BLaER1 (cell line): ENCODE measurements around the gene PLA2G6.
A peak's percentile ranks its signal among the peaks of the same experiment; 100 is the strongest.

Experiments used
- H3K27ac ChIP-seq: shearing (Covaris generic); formaldehyde crosslinking; 2 replicates; pipeline ENCODE4 v1.8.1; 2022
- H3K27me3 ChIP-seq: shearing (Covaris generic); formaldehyde crosslinking; 2 replicates; pipeline ENCODE4 v1.8.1; 2022
- H3K36me3 ChIP-seq: shearing (Covaris generic); formaldehyde crosslinking; 2 replicates; pipeline ENCODE4 v1.8.1; 2022
- H3K4me1 ChIP-seq: shearing (Covaris generic); formaldehyde crosslinking; 2 replicates; pipeline ENCODE4 v1.8.1; 2022
- H3K4me2 ChIP-seq: shearing (Covaris generic); formaldehyde crosslinking; 2 replicates; pipeline ENCODE4 v1.8.1; 2022
- H3K4me3 ChIP-seq: shearing (Covaris generic); formaldehyde crosslinking; 2 replicates; pipeline ENCODE4 v1.8.1; 2022
- H3K9ac ChIP-seq: shearing (Covaris generic); formaldehyde crosslinking; 2 replicates; pipeline ENCODE4 v1.8.1; 2022
- H3K9me3 ChIP-seq: shearing (Covaris generic); formaldehyde crosslinking; 2 replicates; pipeline ENCODE4 v1.8.1; 2022
- H4K20me1 ChIP-seq: shearing (Covaris generic); formaldehyde crosslinking; 2 replicates; pipeline ENCODE4 v1.8.1; 2022
- Cebpa-rat ChIP-seq: shearing (Covaris generic); IDR thresholded peaks from 2 replicates; pipeline ENCODE4 v1.8.1; 2022

PLA2G6 gene

DNA sequence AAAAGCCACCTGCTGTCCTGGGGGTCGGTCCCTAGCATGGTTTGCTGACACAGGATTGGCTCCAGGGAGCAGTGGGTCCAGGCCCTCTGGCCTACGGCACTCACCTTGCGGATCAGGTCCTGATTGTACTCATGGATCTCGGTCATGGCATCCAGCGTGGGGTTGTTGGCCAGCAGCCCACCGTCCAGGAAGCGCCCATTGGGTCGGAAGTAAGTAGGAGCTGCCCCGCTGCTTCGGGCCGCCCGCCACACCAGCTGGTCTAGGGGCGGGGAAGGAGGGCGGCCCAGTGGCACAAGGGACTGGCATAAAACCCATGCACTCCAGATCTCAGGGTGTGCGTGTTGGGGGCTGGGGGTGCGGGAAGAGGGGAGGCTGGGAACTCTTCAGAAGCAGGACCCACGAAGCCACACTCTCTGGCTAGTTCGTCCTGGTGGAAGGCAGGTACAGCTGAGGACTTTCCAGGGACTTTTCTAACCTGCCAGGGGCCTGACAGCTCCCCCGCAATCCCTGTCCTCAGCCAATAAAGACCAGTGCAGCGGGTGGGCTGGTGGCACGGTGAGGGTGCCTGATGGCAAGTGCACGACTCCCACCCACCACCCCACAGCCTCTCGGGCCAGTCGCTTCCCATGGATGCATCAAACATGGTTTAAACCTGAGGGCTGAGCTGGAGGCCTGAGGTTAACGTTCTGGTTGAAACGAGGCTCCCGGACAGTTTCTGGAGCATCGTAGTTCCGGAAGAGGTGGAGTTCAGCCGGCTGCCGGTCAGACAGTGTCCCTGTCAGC, 66.0 kb downstream of the PLA2G6 start:
- no peak for TF ChIP-seq Cebpa-rat
- no peak overlapping the region for H3K9ac ChIP-seq

DNA sequence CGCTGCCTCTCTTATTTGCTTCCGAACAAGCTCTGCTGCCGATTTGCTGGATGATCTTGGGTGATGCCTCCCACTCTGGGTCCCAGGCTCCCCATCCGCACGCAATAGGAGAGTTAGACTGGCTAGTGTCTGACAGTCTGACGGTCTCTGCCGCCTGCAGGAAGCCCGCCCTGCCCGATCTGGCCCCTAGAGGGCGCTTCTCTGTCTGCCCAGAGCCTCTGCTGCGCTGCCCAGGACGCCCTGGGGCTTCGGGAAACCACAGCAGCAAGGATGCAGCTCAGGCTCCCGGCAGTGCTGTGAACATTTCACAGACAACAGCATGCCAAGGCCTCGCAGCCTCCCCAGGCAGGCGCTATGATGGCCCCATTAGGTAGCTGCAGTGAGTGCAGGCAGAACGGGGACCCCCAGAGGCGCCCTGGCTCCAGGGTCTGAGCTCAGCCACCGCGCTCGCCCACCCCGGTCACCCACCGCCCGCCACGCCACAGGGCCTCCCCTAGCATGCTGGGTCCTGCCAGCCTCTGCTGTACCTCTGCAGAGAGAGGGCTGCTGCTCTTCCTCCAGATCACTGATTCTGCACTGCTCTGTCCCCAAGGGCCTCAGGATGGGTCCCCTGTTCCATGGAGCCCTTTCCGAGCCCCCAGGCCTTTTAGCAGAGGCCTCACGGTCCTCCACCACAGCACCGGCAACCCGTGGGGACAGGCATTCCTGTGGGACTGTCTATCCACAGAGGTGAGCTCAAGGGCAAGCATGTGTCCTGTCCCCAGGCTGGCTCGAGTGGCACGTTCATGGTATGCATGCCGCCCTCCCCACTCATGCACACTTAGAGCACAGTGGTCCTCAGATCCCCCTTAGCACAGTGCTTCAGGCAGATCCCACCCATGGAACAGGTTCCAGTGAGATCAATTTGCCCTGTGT, 66.9 kb downstream of the PLA2G6 start:
- Histone ChIP-seq H3K4me3 (no peak overlapping the region), H4K20me1 (no peaks in the 10 kb centered on the region), H3K27ac (no peak overlapping the region), H3K36me3 (peaks cover 44% of the 10 kb centered on the region), H3K9me3 (no peaks in the 10 kb centered on the region), H3K4me1 (peaks cover 26% of the 10 kb centered on the region), H3K9ac (no peak overlapping the region), H3K4me2 (peak overlapping the region; percentile 62), H3K27me3 (no peaks in the 10 kb centered on the region)
- TF ChIP-seq Cebpa-rat = no peak

More for the DNA sequence above, 66.0 kb downstream of the PLA2G6 start:
- Histone ChIP-seq H3K4me2 (peak overlapping the region; percentile 62; the same call in 1 of the 2 replicates), H3K36me3 (peaks cover 39% of the 10 kb centered on the region), H3K27ac (no peak overlapping the region), H3K4me1 (peaks cover 35% of the 10 kb centered on the region), H3K4me3 (no peak overlapping the region), H4K20me1 (no peaks in the 10 kb centered on the region), H3K9me3 (no peaks in the 10 kb centered on the region), H3K27me3 (no peaks in the 10 kb centered on the region)

DNA sequence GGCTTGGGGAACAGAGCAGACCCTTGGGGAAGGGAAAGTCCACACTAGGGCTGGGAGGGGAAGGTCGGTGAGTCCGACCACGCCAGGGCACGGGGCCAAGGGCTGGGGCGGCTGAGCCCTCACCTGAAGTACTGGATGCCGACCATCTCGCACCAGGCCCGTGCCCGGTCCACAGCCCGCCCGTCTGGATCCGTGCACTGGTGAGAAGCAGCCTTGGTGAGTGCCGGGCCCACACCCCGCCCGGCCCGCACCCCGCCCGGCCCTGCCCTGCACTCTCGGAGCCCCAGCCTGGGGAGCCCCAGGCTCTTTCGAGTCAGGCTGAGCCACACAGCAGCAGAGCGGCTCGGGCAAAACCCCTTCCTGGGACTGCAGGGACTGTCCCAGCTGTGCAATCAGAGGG, 69.2 kb downstream of the PLA2G6 start:
- Histone ChIP-seq H3K4me3 (no peak overlapping the region), H3K27ac (no peak overlapping the region), H3K36me3 (peaks cover 44% of the 10 kb centered on the region), H3K4me1 (peaks cover 36% of the 10 kb centered on the region), H4K20me1 (no peaks in the 10 kb centered on the region), H3K9me3 (no peaks in the 10 kb centered on the region), H3K4me2 (no peak overlapping the region), H3K27me3 (no peaks in the 10 kb centered on the region), H3K9ac (no peak overlapping the region)
- TF ChIP-seq Cebpa-rat = no peak

DNA sequence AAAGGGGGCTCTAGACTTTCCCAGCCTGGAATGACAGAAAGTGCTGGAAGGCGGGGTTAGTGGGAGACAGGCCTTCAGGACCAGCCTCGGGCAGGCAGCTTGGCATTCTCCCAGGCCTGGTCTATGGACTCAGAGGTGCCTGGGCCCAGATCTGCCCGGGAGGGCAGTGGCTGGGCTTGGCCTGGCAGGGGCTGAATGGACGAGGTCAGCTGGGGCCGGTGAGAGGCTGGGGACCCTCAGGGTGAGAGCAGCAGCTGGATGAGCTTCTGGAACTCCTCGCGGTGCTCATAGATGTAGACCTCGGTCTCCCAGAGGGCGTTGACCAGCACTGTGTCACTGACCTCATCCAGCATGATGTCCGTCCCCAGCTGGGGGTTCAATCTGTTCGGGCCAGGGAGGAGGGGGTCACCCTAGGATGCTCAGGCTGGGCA, 69.7 kb downstream of the PLA2G6 start:
- Histone ChIP-seq H3K4me3 (no peak overlapping the region), H3K27ac (no peak overlapping the region), H3K9me3 (no peaks in the 10 kb centered on the region), H4K20me1 (no peaks in the 10 kb centered on the region), H3K9ac (no peak overlapping the region), H3K4me1 (peaks cover 41% of the 10 kb centered on the region), H3K36me3 (peaks cover 44% of the 10 kb centered on the region), H3K27me3 (no peaks in the 10 kb centered on the region), H3K4me2 (no peak overlapping the region)
- no peak for TF ChIP-seq Cebpa-rat

DNA sequence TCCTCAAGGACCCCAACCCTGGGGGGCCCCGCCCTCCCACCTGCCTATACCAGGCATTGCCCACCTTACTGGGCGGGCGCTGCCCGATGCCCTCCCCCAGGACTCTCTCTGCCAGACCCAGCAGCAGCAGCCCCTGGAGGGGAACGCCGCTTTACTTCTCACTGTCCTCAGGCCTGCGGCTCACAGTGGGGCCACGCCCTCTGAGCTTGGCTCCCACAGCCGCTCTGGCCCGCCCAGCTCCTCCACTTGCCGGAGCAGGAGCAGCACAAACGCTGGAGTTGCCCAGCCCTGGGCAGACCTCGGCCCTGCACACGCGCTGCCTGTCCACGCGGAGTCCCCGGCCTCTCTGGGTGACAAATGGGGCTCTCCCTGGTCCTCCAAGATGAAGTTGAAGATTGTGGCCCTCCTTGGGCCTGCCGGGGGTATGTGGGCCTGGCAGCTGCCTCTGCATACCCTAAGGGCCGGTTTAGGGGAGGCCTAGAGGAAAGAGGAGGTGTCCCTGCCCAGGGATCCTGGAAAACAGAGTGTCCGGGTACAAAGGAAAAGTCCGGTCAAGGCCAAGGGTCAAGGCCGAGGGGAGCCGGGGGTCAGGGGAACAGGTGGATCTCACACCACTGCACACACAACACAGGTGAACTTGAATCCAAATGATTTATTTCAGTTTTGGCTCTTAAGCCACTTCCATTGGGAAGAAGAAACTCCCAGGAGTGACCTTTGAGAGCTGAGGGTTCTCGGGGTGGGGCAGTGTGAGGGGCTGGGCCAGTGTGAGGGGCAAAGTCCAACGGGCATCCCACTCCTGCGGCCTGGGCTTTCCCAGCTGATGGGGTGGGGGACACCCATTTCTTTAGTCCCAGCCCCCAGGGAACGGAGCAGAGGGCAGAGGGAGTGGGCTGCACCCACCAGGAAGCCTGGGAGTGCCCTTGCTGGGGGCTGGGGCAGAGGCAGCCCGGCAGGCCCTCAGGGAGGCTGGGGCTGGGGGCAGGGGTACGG, 70.5 kb downstream of the PLA2G6 start:
- Histone ChIP-seq H4K20me1 (no peaks in the 10 kb centered on the region), H3K4me2 (no peak overlapping the region), H3K4me1 (peaks cover 41% of the 10 kb centered on the region), H3K27me3 (no peaks in the 10 kb centered on the region), H3K27ac (0 out of 2 replicates have a peak overlapping the region, but pooled peaks have one; percentile 4), H3K9ac (no peak overlapping the region), H3K4me3 (no peak overlapping the region), H3K9me3 (no peaks in the 10 kb centered on the region), H3K36me3 (peaks cover 43% of the 10 kb centered on the region)
- TF ChIP-seq Cebpa-rat = no peak

DNA sequence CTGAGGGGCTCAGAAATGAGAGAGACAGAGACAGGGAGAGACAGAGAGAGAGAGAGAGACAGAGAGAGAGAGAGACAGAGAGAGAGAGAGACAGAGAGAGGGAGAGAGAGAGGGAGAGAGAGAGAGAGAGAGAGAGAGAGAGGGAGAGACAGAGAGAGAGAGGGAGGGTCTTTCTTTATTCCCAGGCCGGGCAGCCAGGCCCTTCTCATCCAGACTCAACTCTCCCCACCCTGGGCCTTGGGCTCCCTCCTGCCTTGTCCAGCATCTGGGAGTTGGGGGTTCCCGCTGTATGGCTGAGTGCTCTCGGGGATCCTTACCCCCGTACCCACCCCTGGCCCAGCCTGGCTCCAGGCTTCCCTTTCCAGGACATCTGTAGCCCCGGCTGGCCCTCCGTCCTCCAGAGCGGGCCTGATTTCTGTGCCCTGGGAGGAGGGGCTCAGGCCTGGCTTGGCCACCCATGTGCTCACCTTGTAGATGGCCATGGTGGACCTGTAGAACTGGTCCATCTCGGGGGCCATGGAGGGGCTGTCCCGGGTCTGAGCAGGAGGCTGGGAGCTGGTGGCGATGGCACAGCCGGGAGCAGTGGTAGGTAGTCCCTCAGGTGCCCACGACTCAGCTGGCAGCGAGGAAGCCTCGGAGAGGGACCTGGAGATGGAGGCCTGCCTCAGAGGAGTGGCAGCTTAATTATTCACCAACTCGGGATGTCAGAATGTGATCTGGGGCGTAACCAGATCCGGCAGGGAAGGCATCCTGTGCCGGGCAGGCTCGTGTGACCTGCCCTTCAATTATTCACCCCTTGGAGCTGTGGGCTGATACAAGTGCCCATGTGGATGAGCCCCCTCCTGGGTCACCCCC, 71.4 kb downstream of the PLA2G6 start, which contains the start of gene BAIAP2L2:
Gene BAIAP2L2 (minus strand): TSS at position 677 of the 855 bp plus-strand sequence. CDS start 159 bp downstream, at position 518.
- Histone ChIP-seq H4K20me1 (no peaks in the 10 kb centered on the region), H3K27me3 (no peaks in the 10 kb centered on the region), H3K4me3 (no peak within 1 kb of the TSS), H3K4me2 (no peak within 1 kb of the TSS), H3K9me3 (no peaks in the 10 kb centered on the region), H3K27ac (0 out of 2 replicates have a peak within 1 kb of the TSS, but pooled peaks have one; percentile 4), H3K36me3 (peaks cover 33% of the 10 kb centered on the region), H3K4me1 (peaks cover 37% of the 10 kb centered on the region), H3K9ac (no peak within 1 kb of the TSS)
- TF ChIP-seq Cebpa-rat = no peak

DNA sequence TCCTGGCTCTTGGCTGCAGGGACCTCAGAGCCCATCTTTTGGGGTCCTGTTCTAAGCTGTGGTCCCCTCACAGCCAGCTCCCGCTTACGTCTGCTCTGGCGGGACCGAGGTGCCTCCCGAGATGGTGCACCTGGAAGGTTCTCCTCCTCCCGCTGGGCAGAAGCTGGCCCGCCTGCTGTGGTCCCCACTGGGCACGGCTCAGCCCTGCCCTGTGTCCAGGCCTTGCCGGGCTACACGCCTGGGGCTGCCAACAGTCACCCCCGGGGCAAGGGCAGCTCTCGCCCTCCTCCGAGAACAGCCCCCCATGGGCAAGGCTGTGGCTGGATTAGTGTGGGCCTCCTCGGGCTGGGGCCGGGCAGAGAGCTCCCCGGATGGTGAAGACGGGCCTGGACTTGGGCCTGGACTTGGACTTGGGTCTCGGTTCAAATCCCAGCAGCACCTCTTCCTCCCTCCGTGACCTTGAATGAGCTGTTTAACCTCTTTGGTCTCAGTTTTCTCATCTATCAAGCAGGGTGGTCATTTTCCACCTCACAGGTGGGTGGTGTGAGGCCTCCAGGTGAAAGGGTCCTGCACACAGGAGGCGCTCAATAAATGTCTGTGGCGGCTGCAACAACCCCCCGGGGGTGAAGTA, 72.1 kb downstream of the PLA2G6 start:
- H4K20me1 ChIP-seq = no peaks in the 10 kb centered on the region
- no peak for TF ChIP-seq Cebpa-rat
- H3K4me1 ChIP-seq = peaks cover 37% of the 10 kb centered on the region
- H3K9me3 ChIP-seq = no peaks in the 10 kb centered on the region
- H3K27ac ChIP-seq = no peak overlapping the region
- peaks cover 31% of the 10 kb centered on the region for H3K36me3 ChIP-seq
- no peak overlapping the region for H3K4me2 ChIP-seq
- H3K4me3 ChIP-seq = no peak overlapping the region
- H3K9ac ChIP-seq = no peak overlapping the region
- H3K27me3 ChIP-seq = no peaks in the 10 kb centered on the region
